Measurements from ENCODE around the gene CLIC4. TPM values are rescaled to one million over a fixed set of nuclear protein-coding genes. Genes with fewer than 3 reads are reported as not detected.
"Not testable (repeated sequence)": the region's sequence is repeated elsewhere in the genome, so short reads cannot be mapped to it uniquely, and the experiment has no call there.

Gene CLIC4
- total RNA-seq, 1 experiment from 2014 or later = 122 TPM

DNA sequence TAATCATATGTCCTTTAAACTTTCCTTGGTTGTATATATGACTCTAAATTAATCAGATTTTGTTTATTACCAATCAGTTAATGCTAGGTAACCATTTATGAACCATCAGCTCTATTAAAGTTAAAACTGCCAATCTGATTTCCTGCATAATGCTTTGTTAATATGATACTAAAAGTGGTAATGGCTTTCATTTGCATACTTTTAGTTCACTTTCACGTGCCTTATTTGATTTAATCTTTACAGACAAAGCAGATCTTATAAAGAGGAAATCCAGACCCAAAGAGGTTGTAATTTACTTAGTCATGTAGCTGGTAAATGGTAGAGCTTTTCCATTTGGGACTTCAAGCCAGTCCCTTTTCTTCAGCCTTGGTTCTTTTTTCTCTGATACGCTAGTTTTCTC lies 61.3 kb downstream of the CLIC4 start:
- DNase-seq (ENCODE audit: low read depth) = no peak

DNA sequence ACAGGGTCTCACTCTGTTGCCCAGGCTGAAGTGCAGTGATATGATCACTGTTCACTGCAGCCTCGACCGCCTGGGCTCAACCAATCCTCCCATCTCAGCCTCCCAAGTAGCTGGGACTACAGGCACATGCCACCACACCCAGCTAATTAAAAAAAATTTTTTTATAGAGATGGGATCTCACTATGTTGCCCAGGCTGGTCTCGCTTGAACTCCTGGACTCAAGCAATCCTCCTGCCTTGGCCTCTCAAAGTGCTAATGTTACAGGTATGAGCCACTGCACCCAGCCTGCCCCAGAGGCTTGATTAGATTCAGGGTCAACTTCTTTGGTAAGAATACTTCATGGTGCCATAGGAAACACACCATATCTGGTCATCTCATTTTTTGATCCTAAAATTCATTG lies 66.2 kb downstream of the CLIC4 start:
- not testable (repeated sequence) for DNase-seq (ENCODE audit: low read depth)

DNA sequence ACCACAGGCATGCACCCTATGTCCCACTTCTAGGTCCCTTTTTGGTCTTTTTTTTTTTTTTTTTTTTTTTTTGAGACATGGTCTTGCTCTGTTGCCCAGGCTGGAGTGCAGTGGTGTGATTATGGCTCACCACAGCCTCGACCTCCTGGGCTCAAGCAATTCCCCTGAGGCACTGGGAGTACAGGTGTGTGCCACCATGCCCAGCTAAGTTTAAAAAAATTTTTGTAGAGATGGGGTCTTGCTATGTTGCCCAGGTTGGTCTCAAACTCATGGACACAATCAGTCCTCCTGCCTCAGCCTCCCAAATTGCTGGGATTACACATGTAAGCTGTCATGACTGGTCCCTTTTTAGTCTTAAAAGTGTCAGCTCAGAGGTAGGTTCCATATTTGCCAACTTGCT lies 75.0 kb downstream of the CLIC4 start:
- not testable (repeated sequence) for DNase-seq (ENCODE audit: low read depth)

DNA sequence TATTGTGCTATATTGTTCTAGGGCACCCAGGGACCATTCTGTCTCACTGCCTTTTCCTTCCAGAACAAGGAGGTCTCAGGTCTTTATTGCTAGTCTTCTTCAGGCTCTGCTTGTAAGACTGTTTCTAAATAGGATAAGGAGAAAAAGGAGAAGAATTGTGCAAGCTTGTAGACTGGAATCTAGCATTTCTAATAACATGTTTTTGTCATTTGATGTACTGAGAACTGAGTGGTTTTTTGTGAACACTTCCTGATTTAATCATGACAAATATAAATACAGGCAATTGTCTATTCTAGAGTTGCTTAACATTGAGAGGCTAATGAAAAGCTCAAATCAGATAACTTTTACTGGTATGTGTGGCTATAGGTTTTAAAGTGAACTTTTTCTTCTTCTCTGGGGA lies 77.6 kb downstream of the CLIC4 start:
- no peak for DNase-seq (ENCODE audit: low read depth)

DNA sequence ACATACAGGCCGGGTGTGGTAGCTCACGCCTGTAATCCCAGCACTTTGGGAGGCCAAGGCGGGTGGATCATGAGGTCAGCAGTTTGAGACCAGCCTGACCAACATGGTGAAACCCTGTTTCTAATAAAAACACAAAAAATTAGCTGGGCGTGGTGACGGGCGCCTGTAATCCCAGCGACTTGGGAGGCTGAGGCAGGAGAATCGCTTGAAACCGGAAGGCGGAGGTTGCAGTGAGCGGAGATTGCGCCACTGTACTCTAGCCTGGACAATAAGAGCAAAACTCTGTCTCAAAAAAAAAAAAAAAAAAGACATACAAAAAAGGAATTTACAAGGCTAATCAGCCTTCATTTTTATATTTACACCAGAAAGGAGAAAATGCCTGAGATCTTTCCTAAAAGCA lies 78.2 kb downstream of the CLIC4 start:
- not testable (repeated sequence) for DNase-seq (ENCODE audit: low read depth)

- DNase-seq (ENCODE audit: low read depth) = no peak
These were observed 79.9 kb downstream of the CLIC4 start for GRCh38 chr1:24825174-24825573.

- no peak for DNase-seq (ENCODE audit: low read depth)
These were observed 81.3 kb downstream of the CLIC4 start for GRCh38 chr1:24826510-24826909.

DNA sequence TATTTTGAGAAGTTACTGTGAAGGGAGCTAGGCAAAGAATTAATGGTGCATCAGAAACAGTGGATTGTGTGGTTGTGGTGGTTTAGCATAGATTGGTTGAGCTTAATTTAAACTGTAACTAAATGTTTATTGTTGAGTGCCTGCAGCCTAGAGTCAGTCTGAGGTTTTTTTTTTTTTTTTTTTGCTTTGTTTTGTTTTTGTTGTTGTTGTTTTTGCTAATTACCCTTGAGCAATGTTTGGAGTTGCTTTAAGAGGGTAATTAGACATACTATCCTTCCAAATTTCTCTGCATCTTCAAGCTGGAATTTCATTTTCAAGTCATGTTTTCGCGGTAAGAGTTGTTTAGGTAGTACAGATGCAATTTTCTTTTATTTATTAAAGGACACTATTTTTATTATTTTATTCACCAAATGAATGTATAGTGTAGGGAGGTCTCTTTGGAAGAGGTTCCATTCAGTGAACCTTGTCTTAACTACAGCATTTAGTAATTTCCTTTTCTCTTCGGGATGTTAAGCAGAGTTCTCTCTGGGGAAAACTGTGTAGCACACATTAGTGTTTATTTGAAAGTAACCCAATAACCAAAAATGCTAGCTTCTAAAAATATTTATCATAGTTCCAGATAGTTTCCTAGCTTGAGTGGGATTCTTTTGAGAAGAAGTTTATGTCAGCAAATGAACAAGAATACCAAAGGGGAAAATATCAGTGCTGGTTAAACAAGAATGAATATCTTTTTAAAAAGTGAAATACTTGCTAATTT lies 82.3 kb downstream of the CLIC4 start:
- no peak for DNase-seq (ENCODE audit: low read depth)

DNA sequence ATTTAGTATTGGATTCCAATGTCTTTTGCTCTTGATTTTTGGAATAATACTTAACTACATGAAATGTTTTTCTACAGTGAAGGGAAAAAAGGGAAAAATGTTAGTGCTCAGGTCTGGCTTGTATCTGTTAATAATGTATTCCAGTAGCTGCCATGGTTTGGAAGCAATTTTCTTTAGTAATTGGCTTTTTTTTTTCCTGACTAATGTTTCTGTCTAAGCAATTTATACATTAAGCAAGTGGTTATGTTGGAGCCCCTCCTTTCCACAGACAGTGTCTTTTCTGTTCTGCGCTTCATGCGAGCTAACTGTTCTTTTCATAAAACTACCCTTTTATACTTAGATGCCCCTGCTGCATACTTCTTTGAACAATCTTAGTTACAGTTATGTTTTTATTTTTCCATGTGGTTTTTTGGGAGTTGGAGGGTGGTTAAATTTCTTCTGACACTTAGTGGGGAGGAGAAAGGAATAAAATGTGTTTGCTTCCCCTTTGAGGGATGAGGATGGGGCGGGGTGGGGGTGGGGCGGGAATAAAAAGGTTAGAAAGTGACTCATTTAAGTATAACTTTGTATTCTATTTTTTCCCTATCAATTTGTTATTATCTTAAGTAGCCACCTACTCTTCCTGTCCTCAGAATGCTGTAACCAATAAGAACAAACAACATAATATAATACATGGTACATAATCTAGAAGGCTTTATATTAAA lies 83.1 kb downstream of the CLIC4 start:
- no peak for DNase-seq (ENCODE audit: low read depth)

- no peak for DNase-seq (ENCODE audit: low read depth)
These were observed 83.6 kb downstream of the CLIC4 start for GRCh38 chr1:24828887-24829192.

DNA sequence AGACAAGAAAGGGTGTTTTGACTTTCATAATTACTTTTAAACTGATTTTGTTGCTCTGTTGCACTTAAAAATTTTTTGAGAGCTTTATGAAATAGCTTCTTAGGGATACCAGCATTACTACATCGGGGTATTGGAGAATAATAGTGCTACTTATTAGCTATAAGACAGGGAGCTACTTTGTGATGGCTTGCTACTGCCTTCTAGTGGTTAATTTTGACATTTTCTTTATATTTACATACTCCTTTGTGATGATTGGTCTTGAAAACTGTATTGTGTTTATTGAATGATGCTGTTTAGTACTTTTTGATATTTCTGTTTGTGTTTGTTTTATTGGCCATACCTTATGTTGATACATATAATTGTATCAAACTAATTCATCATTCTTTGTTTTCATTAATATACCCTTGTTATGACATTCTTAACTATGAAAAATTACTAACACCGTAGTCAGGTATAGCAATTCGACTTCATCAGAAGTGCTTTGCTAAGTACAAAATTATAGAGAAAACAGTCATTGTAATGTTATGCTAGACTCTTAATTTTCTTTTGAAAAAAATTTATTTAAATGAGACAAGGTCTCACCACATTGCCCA lies 85.5 kb downstream of the CLIC4 start:
- DNase-seq (ENCODE audit: low read depth) = peak; percentile 59

DNA sequence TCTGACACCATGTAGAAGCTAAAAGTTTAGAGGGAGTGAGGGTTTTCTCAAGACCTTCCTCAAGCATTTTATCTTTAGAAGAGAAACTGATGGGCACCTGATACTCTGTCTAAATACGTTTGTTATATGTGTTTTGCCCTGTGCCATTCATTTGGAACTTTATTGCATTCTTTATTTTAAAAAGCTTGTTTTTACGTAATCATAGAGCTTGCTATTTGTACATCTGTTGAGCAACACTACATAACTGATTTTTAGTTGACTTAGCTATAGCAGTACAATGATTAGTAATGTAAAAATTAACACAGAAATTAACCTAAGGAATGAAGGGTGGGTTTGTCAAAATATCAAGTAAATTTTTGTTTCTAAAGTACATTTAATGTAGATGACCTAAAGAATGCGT lies 96.3 kb downstream of the CLIC4 start:
- DNase-seq (ENCODE audit: low read depth) = no peak

DNA sequence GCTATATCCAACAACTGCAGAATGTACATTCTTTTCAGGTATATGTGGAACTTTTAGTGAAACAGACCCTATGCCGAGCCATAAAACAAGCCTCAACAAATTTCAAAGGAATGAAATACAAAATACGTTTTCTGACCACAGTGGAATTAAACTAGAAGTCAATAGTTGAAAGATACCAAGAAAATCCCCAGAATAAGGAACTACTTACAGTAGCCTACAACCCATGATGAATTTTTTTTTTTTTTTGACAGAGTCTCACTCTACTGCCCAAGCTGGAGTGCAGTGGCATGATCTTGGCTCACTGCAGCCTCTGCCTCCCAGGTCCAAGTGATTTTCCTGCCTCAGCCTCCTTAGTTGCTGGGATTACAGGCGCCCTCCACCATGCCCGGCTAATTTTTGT lies 101.4 kb downstream of the CLIC4 start:
- no peak for DNase-seq (ENCODE audit: low read depth)

DNA sequence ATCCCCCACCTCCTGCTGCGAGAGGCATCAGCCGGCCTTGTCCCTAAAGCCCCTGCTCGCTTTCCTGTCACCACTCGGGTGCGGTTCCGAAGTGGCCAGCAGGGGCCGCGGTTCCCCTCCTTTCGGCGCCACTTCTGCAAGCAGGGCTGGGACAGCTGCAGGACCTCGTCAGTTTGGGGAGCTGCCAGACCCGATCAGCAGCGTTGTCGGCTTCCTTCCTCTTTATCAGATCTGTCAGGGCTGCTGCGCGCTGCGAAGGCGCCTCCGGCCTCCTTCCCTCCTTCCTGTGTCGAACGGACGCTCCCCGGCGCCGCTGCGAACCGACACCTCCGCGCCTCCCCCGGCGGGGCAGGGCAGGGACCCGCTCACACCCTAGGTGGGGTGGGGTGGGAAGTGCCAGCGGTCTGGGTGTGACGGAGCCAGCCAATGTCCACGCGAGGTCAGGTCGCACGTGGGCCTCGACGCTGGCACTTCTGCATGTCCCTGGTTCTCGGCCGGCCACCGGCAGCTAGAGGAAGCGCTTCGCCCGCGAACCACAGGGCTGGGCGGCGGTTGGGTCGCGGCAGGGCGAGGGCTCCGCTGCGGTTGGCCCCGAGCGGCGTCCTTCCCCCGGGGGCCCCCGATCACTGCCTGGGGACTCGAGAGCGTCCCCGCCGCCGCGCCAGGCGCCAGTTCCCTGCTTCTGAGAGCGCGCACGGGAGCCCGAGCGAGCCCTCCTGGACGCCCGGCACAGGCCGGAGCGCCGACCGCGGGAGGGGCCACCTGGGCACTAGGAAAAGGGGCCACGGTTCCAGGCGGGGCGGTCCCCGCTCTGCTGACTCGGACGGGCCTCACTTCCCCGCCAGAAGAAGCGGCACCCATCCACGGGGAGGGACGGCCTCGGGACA lies 103.0 kb downstream of the CLIC4 start:
- DNase-seq (ENCODE audit: low read depth) = peak; percentile 86

DNA sequence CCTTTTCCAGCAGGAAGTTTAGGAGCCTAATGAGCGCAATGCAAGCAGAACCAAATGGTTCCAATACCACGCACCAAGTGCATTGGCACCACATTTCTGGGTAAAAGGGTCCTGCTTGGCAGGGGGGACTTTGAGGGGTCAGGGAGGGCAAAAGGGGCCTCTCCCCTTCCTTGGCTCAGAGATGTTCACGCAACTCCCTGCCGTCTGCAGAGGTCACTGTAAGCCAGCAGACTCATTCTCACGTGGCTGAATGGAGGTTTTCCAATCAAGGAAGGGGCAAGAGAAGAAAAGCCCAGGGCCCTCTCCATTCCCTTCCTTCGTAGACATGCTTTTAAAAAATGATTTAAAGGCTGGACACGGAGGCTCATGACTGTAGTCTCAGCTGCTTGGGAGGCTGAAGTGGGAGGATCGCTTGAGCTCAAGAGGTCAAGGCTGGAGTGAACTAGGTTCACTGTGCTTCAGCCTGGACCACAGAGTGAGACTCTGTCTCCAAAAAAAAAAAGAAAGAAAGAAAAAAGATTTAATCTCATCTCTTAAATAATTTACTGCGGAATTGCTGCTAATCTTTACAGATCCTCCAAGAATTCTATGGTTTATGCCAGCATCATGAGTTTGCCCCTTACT lies 104.5 kb downstream of the CLIC4 start:
- DNase-seq (ENCODE audit: low read depth) = peak; percentile 44

DNA sequence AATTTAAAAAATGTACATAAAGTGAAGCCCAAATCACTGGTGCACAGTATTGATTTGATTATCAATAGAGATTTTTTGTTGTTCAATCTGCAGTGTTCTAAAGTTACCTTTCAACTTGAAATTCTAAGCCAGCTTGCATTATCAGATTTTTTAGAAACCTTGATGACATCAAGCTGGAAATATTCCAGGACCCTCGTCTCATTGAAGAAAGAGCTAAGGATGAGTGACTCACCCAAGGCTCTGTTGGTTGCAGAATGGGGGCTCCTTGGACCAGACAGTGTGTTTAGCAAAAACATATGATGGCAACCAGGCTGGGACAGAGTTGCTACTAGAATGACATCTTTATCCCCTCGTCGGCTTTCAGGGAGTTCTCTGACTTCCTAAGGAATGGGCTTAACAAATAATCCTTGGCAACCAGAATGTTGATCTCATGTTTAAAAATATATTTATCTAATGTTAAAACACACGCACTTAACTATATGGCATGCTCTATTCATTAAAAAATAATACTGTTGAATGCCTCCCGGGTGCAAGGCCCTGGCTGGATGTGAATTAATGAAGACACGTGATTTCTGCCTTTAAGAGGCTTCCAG lies 105.2 kb downstream of the CLIC4 start:
- peak; percentile 25 for DNase-seq (ENCODE audit: low read depth)

- DNase-seq (ENCODE audit: low read depth) = no peak
These were observed 108.4 kb downstream of the CLIC4 start for GRCh38 chr1:24853649-24854048.

GRCh38 chr1:24855474-24855873 lies 110.2 kb downstream of the CLIC4 start:
- no peak for DNase-seq (ENCODE audit: low read depth)

GRCh38 chr1:24856787-24857506 lies 111.7 kb downstream of the CLIC4 start:
- DNase-seq (ENCODE audit: low read depth) = no peak

DNA sequence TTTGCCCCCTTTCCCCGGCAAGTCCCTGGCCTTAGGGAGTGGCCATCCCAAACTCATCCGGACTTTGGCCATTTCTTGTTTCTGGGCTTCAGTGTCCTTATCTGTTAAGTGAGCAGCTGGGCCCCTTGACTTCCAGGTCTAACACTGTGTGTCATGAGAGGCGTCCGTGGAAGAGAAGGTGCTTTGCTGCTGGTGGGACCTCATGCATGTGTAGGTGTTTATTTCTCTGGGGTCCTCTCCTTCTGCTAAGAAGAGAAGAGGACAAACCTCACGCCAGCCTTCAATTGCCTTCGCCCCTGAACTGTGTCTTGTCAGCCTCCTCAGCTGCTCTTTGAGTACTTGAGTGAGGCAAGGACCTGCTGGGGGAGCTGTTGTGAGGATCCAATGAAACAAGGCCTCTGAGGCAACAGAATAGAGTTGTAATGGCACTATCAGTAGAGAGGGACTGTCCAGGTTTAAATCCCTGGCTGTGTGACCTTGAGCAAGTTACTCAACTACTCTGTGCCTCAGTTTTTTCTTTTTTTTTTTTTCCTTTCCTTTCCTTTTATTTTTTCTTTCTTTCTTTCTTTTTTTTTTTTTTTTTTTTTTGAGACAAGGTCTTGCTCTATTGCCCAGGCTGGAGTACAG lies 112.4 kb downstream of the CLIC4 start:
- DNase-seq (ENCODE audit: low read depth) = no peak

All from HT1080 (cell line).